GM12864 (cell line): ENCODE data around the gene THSD7A.
"Not testable (repeated sequence)": the region's sequence is repeated elsewhere in the genome, so short reads cannot be mapped to it uniquely, and the experiment has no call there.

ENCODE experiments used
- DNase-seq: peaks from one replicate; pipeline ENCODE4 v3.0.0-alpha.2; 2011; ENCODE audit warnings: low read depth
- H3K4me3 ChIP-seq: 2 replicates; pipeline ENCODE4 v1.5.1; 2011; ENCODE audit warnings: mild to moderate bottlenecking, low read depth, low read length, control low read depth
- CTCF ChIP-seq: IDR thresholded peaks from 2 replicates; pipeline ENCODE4 v1.5.1; 2011; ENCODE audit warnings: low read depth, mild to moderate bottlenecking, moderate library complexity, low read length, control low read depth, inconsistent platforms; ENCODE audit errors: missing control alignments

Gene THSD7A

GRCh38 chr7:11456574-11456973 is 375.4 kb downstream of the THSD7A start:
- no peak for DNase-seq

GRCh38 chr7:11452476-11452875 is 379.5 kb downstream of the THSD7A start:
- DNase-seq, result no peak
- TF ChIP-seq CTCF, result no peak
- H3K4me3 ChIP-seq, result no peak overlapping the region

More at GRCh38 chr7:11456574-11456973, 375.4 kb downstream of the THSD7A start:
- TF ChIP-seq CTCF, result no peak
- H3K4me3 ChIP-seq, result no peak overlapping the region

GRCh38 chr7:11450281-11450680 is 381.7 kb downstream of the THSD7A start:
- no peak for TF ChIP-seq CTCF
- DNase-seq, result no peak
- no peak overlapping the region for H3K4me3 ChIP-seq

- DNase-seq, result no peak
- no peak overlapping the region for H3K4me3 ChIP-seq
- no peak for TF ChIP-seq CTCF
These were observed 382.7 kb downstream of the THSD7A start for GRCh38 chr7:11449316-11449715.

GRCh38 chr7:11448323-11448722 is 383.7 kb downstream of the THSD7A start:
- TF ChIP-seq CTCF, result no peak
- DNase-seq, result no peak
- no peak overlapping the region for H3K4me3 ChIP-seq

- TF ChIP-seq CTCF, result no peak
- no peak overlapping the region for H3K4me3 ChIP-seq
- no peak for DNase-seq
These were observed 384.9 kb downstream of the THSD7A start for GRCh38 chr7:11447106-11447505.

- DNase-seq, H3K4me3 ChIP-seq: not testable (repeated sequence)
These were observed 388.1 kb downstream of the THSD7A start for GRCh38 chr7:11443934-11444333.

GRCh38 chr7:11437994-11438393 is 394.0 kb downstream of the THSD7A start:
- no peak overlapping the region for H3K4me3 ChIP-seq
- no peak for DNase-seq
- TF ChIP-seq CTCF, result no peak
